HEK293 (cell line): Measurements from ENCODE around the gene CRLF2.

Experiments used
- CTCF ChIA-PET: fragments of 350-600 bp; formaldehyde crosslinking; extraction: SDS; loops from one replicate; lab custom pipeline; 2021; ENCODE audit warnings: antibody characterized with exemption; lab: Yijun Ruan, JAX
- POLR2A ChIA-PET: fragments of 300-600 bp; formaldehyde crosslinking; extraction: SDS; loops from one replicate; lab custom pipeline; 2020; ENCODE audit warnings: antibody characterized with exemption, inconsistent platforms; lab: Yijun Ruan, JAX
- H3K27ac ChIP-seq: fragments of 200-500 bp; sonication (Bioruptor generic); 2 replicates; pipeline ENCODE4 v1.5.1; 2014; ENCODE audit warnings: low read depth, low read length, control low read depth, inconsistent platforms; ENCODE audit errors: extremely low read depth
- H3K36me3 ChIP-seq, 2 experiments: fragments of 200-500 bp in 1 of 2; sonication (Bioruptor generic) in 1 of 2; 1 replicate in 1 of 2; 2 replicates in 1 of 2; pipeline ENCODE4 v1.5.1; 2014 to 2017; ENCODE audit warnings: inconsistent platforms in 2 of 2, low read length in 2 of 2; ENCODE audit not compliant: control insufficient read depth in 2 of 2, insufficient read depth in 1 of 2
- H3K4me1 ChIP-seq: fragments of 200-500 bp; sonication (Bioruptor generic); 2 replicates; pipeline ENCODE4 v1.5.1; 2014; ENCODE audit warnings: mild to moderate bottlenecking, low read length, inconsistent platforms; ENCODE audit not compliant: control insufficient read depth, insufficient read depth
- H3K4me3 ChIP-seq: 2 replicates; pipeline ENCODE4 v1.5.1; 2011; ENCODE audit warnings: low read depth, mild to moderate bottlenecking, control low read depth, low read length, moderate library complexity
- H3K9me3 ChIP-seq: fragments of 200-500 bp; sonication (Bioruptor generic); 2 replicates; pipeline ENCODE4 v1.5.1; 2014; ENCODE audit warnings: low read depth, low read length, inconsistent platforms; ENCODE audit not compliant: control insufficient read depth, insufficient read depth
- EGR2 ChIP-seq: fragments of 450-650 bp; formaldehyde crosslinking; IDR thresholded peaks from 2 replicates; pipeline ENCODE4 v1.5.1; 2016; ENCODE audit warnings: low read depth, missing biosample characterization, missing genetic modification characterization
- IKZF3 ChIP-seq: fragments of 450-650 bp; IDR thresholded peaks from 2 replicates; pipeline ENCODE4 v1.5.0; 2018; ENCODE audit warnings: missing biosample characterization, mild to moderate bottlenecking, missing genetic modification characterization, moderate library complexity
- PRDM2 ChIP-seq: fragments of 450-650 bp; formaldehyde crosslinking; IDR thresholded peaks from 2 replicates; pipeline ENCODE4 v1.5.1; 2016; ENCODE audit warnings: missing biosample characterization, missing genetic modification characterization, borderline replicate concordance
- ZEB2 ChIP-seq: fragments of 450-650 bp; formaldehyde crosslinking; IDR thresholded peaks from 2 replicates; pipeline ENCODE4 v1.5.1; 2016; ENCODE audit warnings: missing biosample characterization, missing genetic modification characterization
- ZNF112 ChIP-seq: fragments of 450-650 bp; formaldehyde crosslinking; IDR thresholded peaks from 2 replicates; pipeline ENCODE4 v1.5.0; 2017; ENCODE audit warnings: missing biosample characterization, missing genetic modification characterization
- ZNF138 ChIP-seq: fragments of 450-650 bp; formaldehyde crosslinking; IDR thresholded peaks from 2 replicates; pipeline ENCODE4 v1.5.1; 2016; ENCODE audit warnings: missing biosample characterization, missing genetic modification characterization, borderline replicate concordance
- ZNF366 ChIP-seq: fragments of 450-650 bp; formaldehyde crosslinking; conservative IDR thresholded peaks from 2 replicates; pipeline ENCODE4 v1.5.1; 2016; ENCODE audit warnings: missing biosample characterization, missing genetic modification characterization
- ZNF394 ChIP-seq: fragments of 450-650 bp; formaldehyde crosslinking; IDR thresholded peaks from 2 replicates; pipeline ENCODE4 v1.5.1; 2016; ENCODE audit warnings: missing biosample characterization, missing genetic modification characterization, mild to moderate bottlenecking, moderate library complexity, borderline replicate concordance
- ZNF501 ChIP-seq: fragments of 450-650 bp; formaldehyde crosslinking; IDR thresholded peaks from 2 replicates; pipeline ENCODE4 v1.5.1; 2016; ENCODE audit warnings: missing biosample characterization, missing genetic modification characterization
- ZNF514 ChIP-seq: fragments of 450-650 bp; formaldehyde crosslinking; IDR thresholded peaks from 2 replicates; pipeline ENCODE4 v1.5.1; 2016; ENCODE audit warnings: missing biosample characterization, missing genetic modification characterization
- ZNF521 ChIP-seq: fragments of 450-650 bp; formaldehyde crosslinking; IDR thresholded peaks from 2 replicates; pipeline ENCODE4 v1.5.1; 2017; ENCODE audit warnings: missing biosample characterization, mild to moderate bottlenecking, missing genetic modification characterization
- ZNF707 ChIP-seq: fragments of 450-650 bp; formaldehyde crosslinking; IDR thresholded peaks from 2 replicates; pipeline ENCODE4 v1.5.1; 2016; ENCODE audit warnings: missing biosample characterization, missing genetic modification characterization
- ZSCAN18 ChIP-seq: fragments of 450-650 bp; formaldehyde crosslinking; IDR thresholded peaks from 2 replicates; pipeline ENCODE4 v1.5.1; 2016; ENCODE audit warnings: missing biosample characterization, missing genetic modification characterization
- ZSCAN30 ChIP-seq: fragments of 450-650 bp; IDR thresholded peaks from 2 replicates; pipeline ENCODE4 v1.5.1; 2018; ENCODE audit warnings: missing biosample characterization, mild to moderate bottlenecking, missing genetic modification characterization, moderate library complexity
- ZSCAN4 ChIP-seq: fragments of 450-650 bp; formaldehyde crosslinking; IDR thresholded peaks from 2 replicates; pipeline ENCODE4 v1.5.1; 2017; ENCODE audit warnings: missing biosample characterization, missing genetic modification characterization

Gene CRLF2

GRCh38 chrX:1170243-1170642 is 42.2 kb downstream of the CRLF2 start:
- Histone ChIP-seq H3K4me1 (no peaks in the 10 kb centered on the region), H3K4me3 (no peak overlapping the region), H3K36me3 (no peaks in the 10 kb centered on the region), H3K27ac (no peak overlapping the region), H3K9me3 (no peaks in the 10 kb centered on the region)
- ChIA-PET POLR2A (no interaction called here), CTCF (no interaction called here)
- TF ChIP-seq PRDM2 (tag by site-specific recombination): no peak
- TF ChIP-seq ZNF521 (tag by site-specific recombination): no peak
- no peak for TF ChIP-seq ZNF514 (tag by site-specific recombination)
- TF ChIP-seq ZNF112 (tag by site-specific recombination): no peak
- no peak for TF ChIP-seq ZSCAN18 (tag by site-specific recombination)
- no peak for TF ChIP-seq ZNF707 (tag by site-specific recombination)
- TF ChIP-seq ZNF138 (tag by site-specific recombination): no peak

GRCh38 chrX:1169189-1169588 is 43.3 kb downstream of the CRLF2 start:
- ChIA-PET POLR2A (no interaction called here), CTCF (no interaction called here)
- no peak overlapping the region for H3K27ac ChIP-seq
- H3K36me3 ChIP-seq: no peaks in the 10 kb centered on the region
- H3K9me3 ChIP-seq: no peaks in the 10 kb centered on the region
- no peak overlapping the region for H3K4me3 ChIP-seq
- TF ChIP-seq EGR2 (no peak), ZNF394 (tag by site-specific recombination) (no peak), ZNF366 (tag by site-specific recombination) (no peak), IKZF3 (tag by site-specific recombination) (no peak), ZEB2 (tag by site-specific recombination) (no peak), ZNF501 (no peak), ZSCAN30 (tag by site-specific recombination) (no peak), ZSCAN4 (no peak)
- no peaks in the 10 kb centered on the region for H3K4me1 ChIP-seq
